ENCODE results near the gene N4BP2L1. TPM values are rescaled to one million over a fixed set of nuclear protein-coding genes. Genes with fewer than 3 reads are reported as not detected.

N4BP2L1 gene
- total and polyA plus RNA-seq, 8 donors, result 4.9 to 46.1 (median 15.1) TPM

GRCh38 chr13:32468502-32469142 lies 40.7 kb upstream of the N4BP2L1 start:
- Histone ChIP-seq H3K4me1 (no peaks in the 10 kb centered on the region), H3K4me3 (no peak overlapping the region), H3K36me3 (peaks cover 0 to 18% (median 8%) of the 10 kb centered on the region in 4 donors), H3K27me3 (no peaks in the 10 kb centered on the region), H3K9me3 (no peaks in the 10 kb centered on the region), H3K27ac (no peak overlapping the region)
- no peak for TF ChIP-seq CTCF (IDR thresholded peaks at IDR 0.05)
- TF ChIP-seq POLR2A (IDR thresholded peaks at IDR 0.05), result no peak
- TF ChIP-seq POLR2AphosphoS5 (IDR thresholded peaks at IDR 0.05), result no peak
- TF ChIP-seq EP300 (IDR thresholded peaks at IDR 0.05), result no peak
- intact Hi-C loops (cut with DNase I; ENCODE audit: low total_unique reads), result no loop called here
- DNase-seq, result no peak
- 70 to 82% (median 72%) methylated on average over 6 of the region's 6 CpGs for WGBS, 5 donors

- Histone ChIP-seq H3K4me3 (no peak overlapping the region), H3K9me3 (peaks cover 0 to 24% (median 13%) of the 10 kb centered on the region in 4 donors), H3K36me3 (peaks cover 0 to 38% (median 16%) of the 10 kb centered on the region in 4 donors), H3K4me1 (no peaks in the 10 kb centered on the region), H3K27me3 (no peaks in the 10 kb centered on the region), H3K27ac (no peak overlapping the region)
- 96 to 100% (median 98%) methylated on average over 2 of the region's 2 CpGs for WGBS, 5 donors
- no peak for DNase-seq
- no peak for TF ChIP-seq EP300 (IDR thresholded peaks at IDR 0.05)
- intact Hi-C loops (cut with DNase I; ENCODE audit: low total_unique reads), result no loop called here
Measured at GRCh38 chr13:32456591-32456990, 28.7 kb upstream of the N4BP2L1 start.

- no peaks in the 10 kb centered on the region for H3K27me3 ChIP-seq
- H3K27ac ChIP-seq, result no peak overlapping the region
- WGBS, 5 donors, result 95 to 100% (median 98%) methylated on average over 2 of the region's 2 CpGs
- intact Hi-C loops (cut with DNase I; ENCODE audit: low total_unique reads), result no loop called here
- TF ChIP-seq EP300 (IDR thresholded peaks at IDR 0.05), result no peak
- TF ChIP-seq CTCF (IDR thresholded peaks at IDR 0.05), result no peak
- TF ChIP-seq POLR2A (IDR thresholded peaks at IDR 0.05), result no peak
- H3K36me3 ChIP-seq, result peaks cover 0 to 39% (median 15%) of the 10 kb centered on the region in 4 donors
- H3K9me3 ChIP-seq, result peaks cover 0 to 26% (median 13%) of the 10 kb centered on the region in 4 donors
- H3K4me3 ChIP-seq, result no peak overlapping the region
- no peaks in the 10 kb centered on the region for H3K4me1 ChIP-seq
- no peak for DNase-seq
Measured at GRCh38 chr13:32455594-32455903, 27.6 kb upstream of the N4BP2L1 start.

GRCh38 chr13:32454886-32455593 lies 27.1 kb upstream of the N4BP2L1 start:
- intact Hi-C loops (cut with DNase I; ENCODE audit: low total_unique reads), result no loop called here

More at GRCh38 chr13:32454886-32455593, 27.1 kb upstream of the N4BP2L1 start:
- Histone ChIP-seq H3K9me3 (peaks cover 0 to 26% (median 13%) of the 10 kb centered on the region in 4 donors), H3K27ac (no peak overlapping the region), H3K4me1 (no peaks in the 10 kb centered on the region), H3K27me3 (no peaks in the 10 kb centered on the region), H3K36me3 (peaks cover 0 to 39% (median 15%) of the 10 kb centered on the region in 4 donors), H3K4me3 (no peak overlapping the region)
- WGBS, 5 donors, result 84 to 92% (median 91%) methylated on average over 6 to 8 of the region's 8 CpGs
- no peak for DNase-seq
- no peak for TF ChIP-seq POLR2A (IDR thresholded peaks at IDR 0.05)
- TF ChIP-seq POLR2AphosphoS5 (IDR thresholded peaks at IDR 0.05), result no peak
- TF ChIP-seq CTCF (IDR thresholded peaks at IDR 0.05), result no peak
- no peak for TF ChIP-seq EP300 (IDR thresholded peaks at IDR 0.05)

Data from stomach (tissue), 9 donors.